Stimulated activated naive CD8-positive, alpha-beta T cell treated with anti-CD3 and anti-CD28 coated beads, Interleukin-15, Interleukin-2, amounts not matched to agents 100 ng/mL and 50 ng/mL, for 24 hours (primary cell): ENCODE data around the gene TNFRSF18.
"Not testable (repeated sequence)": the region's sequence is repeated elsewhere in the genome, so short reads cannot be mapped to it uniquely, and the experiment has no call there.

Experiments used
- H3K27ac Mint-ChIP-seq: one replicate; pipeline ENCODE4 v1.8.0; 2021; ENCODE audit warnings: mild to moderate bottlenecking, mixed read lengths
- H3K27me3 Mint-ChIP-seq: one replicate; pipeline ENCODE4 v1.8.0; 2021; ENCODE audit warnings: mixed read lengths
- H3K36me3 Mint-ChIP-seq: one replicate; pipeline ENCODE4 v1.8.0; 2021; ENCODE audit warnings: low read depth, mixed read lengths
- H3K4me1 Mint-ChIP-seq: one replicate; pipeline ENCODE4 v1.8.0; 2021; ENCODE audit warnings: low read depth, mixed read lengths
- H3K4me3 Mint-ChIP-seq: one replicate; pipeline ENCODE4 v1.8.0; 2021; ENCODE audit warnings: mild to moderate bottlenecking, mixed read lengths
- H3K9me3 Mint-ChIP-seq: one replicate; pipeline ENCODE4 v1.8.0; 2021; ENCODE audit warnings: mixed read lengths

Gene TNFRSF18

GRCh38 chr1:1176931-1177330, 29.5 kb downstream of the TNFRSF18 start:
- Mint-ChIP-seq H3K4me1 (peaks cover 18% of the 10 kb centered on the region), H3K27me3 (peaks cover 3% of the 10 kb centered on the region), H3K27ac (no peak overlapping the region), H3K4me3 (no peak overlapping the region), H3K36me3 (no peaks in the 10 kb centered on the region), H3K9me3 (no peaks in the 10 kb centered on the region)

GRCh38 chr1:1176063-1176761, 30.2 kb downstream of the TNFRSF18 start:
- not testable (repeated sequence) for H3K9me3 Mint-ChIP-seq, H3K4me3 Mint-ChIP-seq, H3K27me3 Mint-ChIP-seq, H3K27ac Mint-ChIP-seq, H3K36me3 Mint-ChIP-seq
- peaks cover 18% of the 10 kb centered on the region for H3K4me1 Mint-ChIP-seq

GRCh38 chr1:1175221-1176062, 30.9 kb downstream of the TNFRSF18 start:
- Mint-ChIP-seq H3K9me3 (no peaks in the 10 kb centered on the region), H3K27me3 (peaks cover 3% of the 10 kb centered on the region), H3K27ac (no peak overlapping the region), H3K4me3 (no peak overlapping the region), H3K36me3 (no peaks in the 10 kb centered on the region), H3K4me1 (peaks cover 21% of the 10 kb centered on the region)

- Mint-ChIP-seq H3K36me3 (no peaks in the 10 kb centered on the region), H3K4me3 (no peak within 1 kb of the TSS), H3K4me1 (peaks cover 28% of the 10 kb centered on the region), H3K9me3 (no peaks in the 10 kb centered on the region), H3K27ac (no peak within 1 kb of the TSS), H3K27me3 (peaks cover 8% of the 10 kb centered on the region)
Observed at GRCh38 chr1:1173793-1174415, 32.5 kb downstream of the TNFRSF18 start, which contains the start of gene TTLL10. TTLL10 (plus strand) TSS chr1:1173880; CDS start chr1:1179216, 5,336 bp downstream.

- H3K4me1 Mint-ChIP-seq: peaks cover 28% of the 10 kb centered on the region
- no peak overlapping the region for H3K4me3 Mint-ChIP-seq
- H3K27ac Mint-ChIP-seq: no peak overlapping the region
- H3K27me3 Mint-ChIP-seq: peaks cover 8% of the 10 kb centered on the region
- no peaks in the 10 kb centered on the region for H3K36me3 Mint-ChIP-seq
- H3K9me3 Mint-ChIP-seq: no peaks in the 10 kb centered on the region
Observed at GRCh38 chr1:1173061-1173792, 33.2 kb downstream of the TNFRSF18 start.

GRCh38 chr1:1171546-1172340, 34.6 kb downstream of the TNFRSF18 start:
- peak overlapping the region; percentile 32 for H3K4me3 Mint-ChIP-seq
- peaks cover 28% of the 10 kb centered on the region for H3K4me1 Mint-ChIP-seq
- H3K27ac Mint-ChIP-seq: peak overlapping the region; percentile 36
- H3K27me3 Mint-ChIP-seq: peaks cover 8% of the 10 kb centered on the region
- H3K36me3 Mint-ChIP-seq: no peaks in the 10 kb centered on the region
- H3K9me3 Mint-ChIP-seq: no peaks in the 10 kb centered on the region

GRCh38 chr1:1171161-1171545, 35.2 kb downstream of the TNFRSF18 start:
- no peak overlapping the region for H3K27ac Mint-ChIP-seq
- H3K36me3 Mint-ChIP-seq: no peaks in the 10 kb centered on the region
- H3K27me3 Mint-ChIP-seq: peaks cover 8% of the 10 kb centered on the region
- no peak overlapping the region for H3K4me3 Mint-ChIP-seq
- H3K9me3 Mint-ChIP-seq: no peaks in the 10 kb centered on the region
- H3K4me1 Mint-ChIP-seq: peaks cover 28% of the 10 kb centered on the region

GRCh38 chr1:1170215-1171091, 35.9 kb downstream of the TNFRSF18 start:
- H3K4me3 Mint-ChIP-seq: no peak overlapping the region
- H3K27me3 Mint-ChIP-seq: peaks cover 8% of the 10 kb centered on the region
- H3K4me1 Mint-ChIP-seq: peaks cover 28% of the 10 kb centered on the region
- no peak overlapping the region for H3K27ac Mint-ChIP-seq
- no peaks in the 10 kb centered on the region for H3K36me3 Mint-ChIP-seq
- H3K9me3 Mint-ChIP-seq: no peaks in the 10 kb centered on the region

GRCh38 chr1:1169429-1170214, 36.8 kb downstream of the TNFRSF18 start:
- Mint-ChIP-seq H3K27me3 (peaks cover 8% of the 10 kb centered on the region), H3K27ac (no peak overlapping the region), H3K36me3 (no peaks in the 10 kb centered on the region), H3K4me1 (peaks cover 28% of the 10 kb centered on the region), H3K4me3 (no peak overlapping the region), H3K9me3 (no peaks in the 10 kb centered on the region)

GRCh38 chr1:1168451-1169411, 37.7 kb downstream of the TNFRSF18 start:
- H3K27me3 Mint-ChIP-seq: peaks cover 8% of the 10 kb centered on the region
- H3K27ac Mint-ChIP-seq: no peak overlapping the region
- H3K4me3 Mint-ChIP-seq: no peak overlapping the region
- H3K9me3 Mint-ChIP-seq: no peaks in the 10 kb centered on the region
- H3K36me3 Mint-ChIP-seq: no peaks in the 10 kb centered on the region
- H3K4me1 Mint-ChIP-seq: peaks cover 24% of the 10 kb centered on the region

- peaks cover 8% of the 10 kb centered on the region for H3K27me3 Mint-ChIP-seq
- no peak overlapping the region for H3K4me3 Mint-ChIP-seq
- no peaks in the 10 kb centered on the region for H3K36me3 Mint-ChIP-seq
- peaks cover 20% of the 10 kb centered on the region for H3K4me1 Mint-ChIP-seq
- H3K27ac Mint-ChIP-seq: no peak overlapping the region
- H3K9me3 Mint-ChIP-seq: no peaks in the 10 kb centered on the region
Observed at GRCh38 chr1:1167841-1168450, 38.4 kb downstream of the TNFRSF18 start.
